Stimulated activated CD4-positive, alpha-beta T cell treated with anti-CD3 and anti-CD28 coated beads, Interleukin-12 subunit alpha, Interleukin-12 subunit beta, amount 100 ng/mL, for 48 hours (primary cell): ENCODE results near the gene SCYL3.
"Not testable (repeated sequence)": the region's sequence is repeated elsewhere in the genome, so short reads cannot be mapped to it uniquely, and the experiment has no call there.

ENCODE experiments used
- DNase-seq, 3 donors: peaks; one replicate each; pipeline ENCODE4 v3.0.0-alpha.2; 2020; ENCODE audit warnings: low read depth in 2 of 3, low spot score in 1 of 3

The SCYL3 gene

DNA sequence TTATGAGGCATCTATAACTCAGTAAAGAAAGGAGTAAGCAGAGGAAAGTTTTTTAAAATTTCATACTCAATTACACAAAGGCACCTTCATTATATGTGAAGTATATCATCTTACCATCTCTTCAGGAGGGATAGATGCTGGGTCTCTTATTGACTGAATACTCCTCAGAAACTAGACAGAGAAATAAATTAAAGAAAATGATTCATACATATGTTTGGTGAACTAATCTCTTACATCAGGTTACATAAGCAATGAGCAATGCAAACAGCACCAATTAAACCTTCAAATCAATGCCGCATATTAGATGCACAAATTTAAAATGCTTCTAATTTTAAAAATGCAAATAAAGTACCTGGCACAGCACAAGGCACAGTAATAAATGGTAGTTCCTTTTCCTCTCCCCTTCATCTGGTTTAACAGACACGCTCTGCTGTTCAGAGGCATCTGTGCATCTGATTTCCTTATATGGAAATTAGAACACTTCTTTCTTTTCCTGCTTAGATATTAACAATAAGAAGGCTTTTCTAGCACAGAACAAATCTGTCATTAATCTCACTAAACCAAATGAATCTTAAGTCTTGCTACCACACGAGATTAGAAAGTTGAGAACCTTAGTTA lies 20.0 kb downstream of the SCYL3 start:
- no peak for DNase-seq

DNA sequence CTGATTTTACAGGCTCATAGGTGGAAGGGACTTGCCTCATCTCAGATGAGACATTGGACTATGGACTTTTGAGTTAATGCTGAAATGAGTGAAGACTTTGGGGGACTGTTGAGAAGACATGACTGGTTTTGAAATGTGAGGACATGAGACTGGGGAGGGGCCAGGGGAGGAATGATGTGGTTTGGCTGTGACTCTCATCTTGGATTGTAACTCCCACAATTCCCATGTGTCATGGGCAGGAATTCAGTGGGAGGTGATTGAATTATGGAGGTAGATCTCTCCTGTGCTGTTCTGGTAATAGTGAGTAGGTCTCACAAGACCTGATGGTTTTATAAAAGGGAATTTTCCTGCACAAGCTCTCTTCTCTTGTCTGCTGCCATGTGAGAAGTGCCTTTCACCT lies 20.8 kb downstream of the SCYL3 start:
- DNase-seq = no peak

GRCh38 chr1:169871988-169872387 lies 21.7 kb downstream of the SCYL3 start:
- DNase-seq = not testable (repeated sequence)

GRCh38 chr1:169869426-169869825 lies 24.3 kb downstream of the SCYL3 start:
- DNase-seq = no peak

DNA sequence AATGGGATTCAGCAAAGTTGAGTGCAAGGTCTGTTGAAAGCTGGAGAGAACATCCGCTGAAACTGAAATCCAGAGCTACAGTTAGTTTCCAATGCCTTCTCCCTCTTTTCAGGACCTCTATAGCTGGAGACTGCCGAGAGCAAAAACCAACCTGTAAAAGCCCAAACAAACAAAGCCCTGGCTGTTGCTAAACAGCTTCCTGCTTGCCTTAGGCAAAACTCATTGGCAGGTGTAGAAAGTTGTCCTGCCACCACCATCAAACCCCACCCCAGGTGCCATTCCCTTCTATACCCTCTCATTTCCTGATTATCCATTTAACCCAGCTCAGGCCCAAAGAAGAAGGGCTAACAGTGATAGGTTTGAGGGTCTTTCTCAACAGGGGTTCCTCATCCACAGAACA lies 24.7 kb downstream of the SCYL3 start:
- no peak for DNase-seq

- DNase-seq = no peak
These were observed 26.6 kb downstream of the SCYL3 start for GRCh38 chr1:169867012-169867675.

- DNase-seq = no peak
These were observed 27.1 kb downstream of the SCYL3 start for GRCh38 chr1:169866577-169866976.

GRCh38 chr1:169864531-169864930 lies 29.2 kb downstream of the SCYL3 start:
- not testable (repeated sequence) for DNase-seq

- no peak for DNase-seq
These were observed 32.9 kb downstream of the SCYL3 start for GRCh38 chr1:169860750-169861149.

GRCh38 chr1:169860187-169860586 lies 33.5 kb downstream of the SCYL3 start:
- no peak for DNase-seq

- DNase-seq = no peak
These were observed 34.7 kb downstream of the SCYL3 start for GRCh38 chr1:169859001-169859400.

- no peak for DNase-seq
These were observed 35.2 kb downstream of the SCYL3 start for GRCh38 chr1:169858467-169858866.

DNA sequence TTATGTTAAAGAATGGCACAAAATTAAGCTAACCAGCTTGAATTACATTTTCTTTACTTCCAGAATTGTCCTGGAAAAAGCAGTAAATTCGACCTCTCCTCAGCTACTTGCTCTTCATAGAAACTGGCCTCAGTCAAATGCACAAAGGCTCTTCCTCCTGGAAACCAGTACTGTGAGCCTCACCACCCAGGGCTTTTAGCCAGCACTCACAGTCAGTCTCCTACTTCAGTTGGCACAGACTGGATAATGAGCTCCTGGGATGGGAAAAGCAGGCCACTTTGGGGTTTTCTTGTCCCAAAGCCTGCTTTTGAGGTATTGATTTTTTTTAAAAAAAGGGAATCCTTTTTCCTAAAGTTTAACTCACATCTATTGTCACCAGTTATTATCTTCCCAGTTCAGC lies 40.4 kb downstream of the SCYL3 start:
- DNase-seq = no peak

DNA sequence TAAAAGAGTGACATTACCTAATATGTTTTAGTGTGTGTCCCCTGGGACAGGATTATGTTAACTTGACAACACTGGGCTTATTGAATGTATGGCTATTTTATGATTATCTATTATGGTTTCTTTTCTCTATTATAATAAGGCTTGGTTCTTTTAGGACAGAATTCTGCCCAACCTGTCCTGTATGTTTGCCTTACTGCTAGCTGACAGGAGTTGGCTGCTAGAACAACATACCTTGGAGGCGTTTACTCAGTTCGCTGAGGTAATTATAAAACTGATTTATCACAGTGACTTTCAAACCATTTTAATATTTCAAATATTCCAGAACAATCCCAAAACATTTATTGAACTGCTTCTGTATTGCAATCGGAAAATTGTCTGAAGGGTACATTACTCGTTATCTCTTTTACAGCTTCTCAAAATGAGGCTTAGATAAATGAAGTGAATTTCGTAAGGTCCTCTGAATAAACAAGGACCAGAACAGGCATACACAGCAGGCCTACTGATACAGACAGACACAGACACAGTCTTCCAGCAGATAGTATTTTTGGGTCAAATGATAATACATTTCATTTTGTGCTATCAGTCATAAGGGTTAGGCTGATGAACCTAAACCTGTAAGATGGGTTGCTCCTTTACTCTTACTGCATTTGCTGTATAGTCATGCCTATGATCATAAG lies 44.2 kb downstream of the SCYL3 start:
- DNase-seq = no peak

DNA sequence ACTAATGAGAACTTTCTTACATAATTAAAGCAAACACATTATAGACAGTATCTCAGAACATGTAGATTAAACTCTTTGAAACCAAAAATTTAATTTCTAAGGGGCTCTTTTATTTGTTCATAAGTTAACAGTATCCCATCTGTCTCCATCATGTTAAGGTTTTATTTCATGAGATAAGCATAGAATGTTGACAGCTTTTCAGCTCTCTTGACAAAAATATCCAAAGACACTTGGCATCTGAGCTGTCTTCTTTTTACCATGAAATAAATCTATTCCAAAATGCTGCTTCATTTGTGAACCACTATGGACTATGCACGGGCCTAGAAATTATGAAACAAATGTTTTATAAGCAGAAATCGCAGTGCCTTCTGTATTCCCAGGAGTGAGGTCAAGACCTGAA lies 45.2 kb downstream of the SCYL3 start:
- no peak for DNase-seq

- no peak for DNase-seq
These were observed 48.6 kb downstream of the SCYL3 start for GRCh38 chr1:169844941-169845608.

DNA sequence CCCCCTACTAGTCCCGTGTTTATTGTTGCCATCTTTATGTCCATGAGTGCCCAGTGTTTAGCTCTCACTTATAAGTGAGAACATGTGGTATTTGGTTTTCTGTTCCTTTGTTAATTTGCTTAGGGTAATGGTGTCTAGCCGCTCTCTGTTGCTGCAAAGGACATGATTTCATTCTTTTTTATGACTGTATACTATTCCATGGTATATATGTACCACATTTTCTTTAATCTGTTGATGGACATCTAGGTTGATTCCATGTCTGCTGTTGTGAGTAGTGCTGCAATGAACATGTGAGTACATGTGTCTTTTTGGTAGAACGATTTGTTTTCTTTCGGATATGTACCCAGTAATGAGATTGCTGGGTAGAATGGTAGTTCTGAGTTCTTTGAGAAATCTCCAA lies 54.8 kb downstream of the SCYL3 start:
- DNase-seq = no peak

DNA sequence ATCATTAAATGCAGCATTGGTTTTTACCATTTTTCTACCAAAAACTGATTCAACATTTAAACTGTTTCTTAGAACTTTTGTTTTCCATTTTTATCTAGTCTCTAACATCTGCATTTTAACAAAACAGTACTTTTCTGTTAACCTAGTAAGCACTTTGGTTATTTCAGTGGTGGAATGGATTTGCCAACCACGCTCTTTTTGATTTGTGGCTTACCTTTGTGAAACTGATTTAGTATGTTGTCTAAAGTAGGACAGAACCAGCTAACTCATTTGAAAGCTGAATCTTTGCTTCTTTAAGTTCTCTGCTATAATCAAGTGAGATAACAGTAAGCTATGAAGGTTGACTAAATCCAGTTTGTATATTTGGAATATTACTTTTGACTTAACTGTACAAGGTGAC lies 57.5 kb downstream of the SCYL3 start:
- no peak for DNase-seq

GRCh38 chr1:169835647-169836046 lies 58.0 kb downstream of the SCYL3 start:
- no peak for DNase-seq

DNA sequence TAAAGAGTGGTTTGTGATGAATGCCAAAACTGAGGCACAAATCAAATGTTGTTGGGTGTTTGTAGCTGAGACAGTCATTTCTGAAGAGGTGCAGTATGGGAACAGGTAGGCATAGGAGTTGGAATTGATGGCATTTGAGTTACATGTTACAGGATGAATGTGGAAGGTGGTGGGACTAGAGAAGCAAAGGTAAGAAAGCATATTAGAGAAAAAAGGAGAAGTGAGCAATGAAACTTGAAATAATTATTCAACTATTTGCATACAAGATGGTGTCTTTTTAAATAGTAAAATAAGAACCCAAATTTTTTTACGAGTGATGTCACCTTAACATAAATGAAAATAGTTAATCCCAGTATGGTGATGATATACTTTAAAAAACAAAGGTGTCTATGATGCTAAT lies 58.8 kb downstream of the SCYL3 start:
- DNase-seq = no peak

DNA sequence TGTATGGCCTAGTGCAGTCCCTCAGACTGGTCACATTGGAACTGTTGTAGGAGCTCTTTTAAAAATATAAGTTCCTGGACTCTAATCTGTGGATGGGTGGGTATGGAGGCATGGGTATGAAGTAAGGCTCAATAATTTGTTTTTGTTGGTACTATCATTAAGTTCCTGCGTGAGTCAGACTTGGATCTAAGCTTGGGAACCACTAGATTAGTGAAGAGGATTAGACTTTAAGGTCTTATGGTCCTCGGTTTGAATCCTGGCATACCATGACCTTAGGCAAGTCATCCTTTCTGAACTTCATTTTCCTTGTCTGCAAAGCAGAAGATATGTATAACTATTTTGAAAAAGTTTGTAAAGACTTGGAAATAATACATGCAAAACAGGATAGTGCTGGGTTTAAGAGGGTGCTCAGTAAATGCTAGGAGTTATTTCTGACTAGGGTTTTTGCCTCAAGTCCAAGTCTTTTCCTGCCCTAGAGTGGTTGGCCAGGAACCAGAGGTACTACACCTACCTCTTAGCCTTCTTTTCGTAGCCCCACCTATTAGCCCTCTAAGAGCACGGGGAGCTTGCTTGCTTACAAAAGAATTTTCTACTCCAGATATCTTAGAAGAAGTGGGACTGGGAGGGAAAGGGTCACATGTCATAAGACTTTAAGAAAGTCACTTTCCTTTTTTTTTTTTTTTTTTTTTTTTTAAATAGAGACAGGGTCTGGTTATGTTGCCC lies 60.4 kb downstream of the SCYL3 start:
- DNase-seq = no peak
